AG10803 (cell line): ENCODE data around the gene SH3BP5.

ENCODE experiments used
- DNase-seq: peaks from one replicate; pipeline ENCODE4 v3.0.0; 2010; ENCODE audit warnings: low read depth
- H3K4me3 ChIP-seq: 2 replicates; pipeline ENCODE4 v1.5.1; 2011; ENCODE audit warnings: mild to moderate bottlenecking, low read length, control low read depth
- TF ChIP-seq, protein P1 (sequence below): conservative IDR thresholded peaks from 2 replicates; pipeline ENCODE4 v1.5.1; 2011; ENCODE audit warnings: mild to moderate bottlenecking, low read length, control low read depth, inconsistent platforms

The SH3BP5 gene

GRCh38 chr3:15220661-15221060 is 111.7 kb downstream of the SH3BP5 start:
- DNase-seq: no peak
- H3K4me3 ChIP-seq: no peak overlapping the region
- TF ChIP-seq, protein P1, sequence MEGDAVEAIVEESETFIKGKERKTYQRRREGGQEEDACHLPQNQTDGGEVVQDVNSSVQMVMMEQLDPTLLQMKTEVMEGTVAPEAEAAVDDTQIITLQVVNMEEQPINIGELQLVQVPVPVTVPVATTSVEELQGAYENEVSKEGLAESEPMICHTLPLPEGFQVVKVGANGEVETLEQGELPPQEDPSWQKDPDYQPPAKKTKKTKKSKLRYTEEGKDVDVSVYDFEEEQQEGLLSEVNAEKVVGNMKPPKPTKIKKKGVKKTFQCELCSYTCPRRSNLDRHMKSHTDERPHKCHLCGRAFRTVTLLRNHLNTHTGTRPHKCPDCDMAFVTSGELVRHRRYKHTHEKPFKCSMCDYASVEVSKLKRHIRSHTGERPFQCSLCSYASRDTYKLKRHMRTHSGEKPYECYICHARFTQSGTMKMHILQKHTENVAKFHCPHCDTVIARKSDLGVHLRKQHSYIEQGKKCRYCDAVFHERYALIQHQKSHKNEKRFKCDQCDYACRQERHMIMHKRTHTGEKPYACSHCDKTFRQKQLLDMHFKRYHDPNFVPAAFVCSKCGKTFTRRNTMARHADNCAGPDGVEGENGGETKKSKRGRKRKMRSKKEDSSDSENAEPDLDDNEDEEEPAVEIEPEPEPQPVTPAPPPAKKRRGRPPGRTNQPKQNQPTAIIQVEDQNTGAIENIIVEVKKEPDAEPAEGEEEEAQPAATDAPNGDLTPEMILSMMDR: no peak

- TF ChIP-seq, protein P1: no peak
- DNase-seq: no peak
- H3K4me3 ChIP-seq: no peak overlapping the region
Measured at GRCh38 chr3:15220056-15220455, 112.3 kb downstream of the SH3BP5 start.

DNA sequence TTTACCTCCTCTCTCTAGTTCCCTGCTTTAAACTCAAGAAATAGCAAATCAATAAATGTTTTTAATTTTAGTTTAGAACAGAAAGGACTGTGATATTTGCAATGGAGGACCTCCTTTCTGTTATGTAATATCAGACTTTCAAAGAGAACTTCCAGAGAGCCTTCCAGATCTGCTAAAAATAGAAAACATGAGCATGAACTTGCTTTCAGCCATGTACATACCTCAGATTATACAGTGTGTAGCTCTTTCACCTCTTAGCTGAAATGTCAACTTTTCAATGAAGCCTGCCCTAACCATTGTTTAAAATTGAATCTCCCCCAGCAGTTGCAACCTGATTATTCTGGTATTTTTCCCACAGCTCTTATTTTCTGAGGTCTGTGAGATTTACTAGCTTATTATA is 113.7 kb downstream of the SH3BP5 start:
- TF ChIP-seq, protein P1: no peak
- no peak for DNase-seq
- no peak overlapping the region for H3K4me3 ChIP-seq

DNA sequence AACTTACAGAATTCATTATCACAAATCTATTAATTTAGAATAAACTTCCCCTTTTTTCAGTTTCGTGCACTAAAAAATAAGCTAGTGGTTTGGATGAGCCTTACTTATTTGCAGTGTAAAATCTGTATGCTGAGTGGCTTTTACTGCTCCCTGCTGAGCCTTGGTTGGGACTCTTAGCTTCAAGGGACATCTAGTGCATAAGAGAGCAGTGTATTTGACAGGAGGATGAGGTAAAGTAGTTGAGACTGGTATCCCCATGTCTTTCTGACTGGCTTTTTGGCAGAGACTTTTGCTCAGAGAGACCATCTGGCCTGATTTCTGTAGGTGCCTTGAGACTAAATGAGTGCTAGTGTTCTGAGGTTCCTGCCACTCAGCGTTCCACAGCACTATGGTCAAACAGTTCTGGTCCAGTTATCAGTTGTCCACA is 114.5 kb downstream of the SH3BP5 start:
- DNase-seq: no peak
- no peak overlapping the region for H3K4me3 ChIP-seq
- TF ChIP-seq, protein P1: no peak

GRCh38 chr3:15217011-15217671 is 115.2 kb downstream of the SH3BP5 start:
- no peak for DNase-seq
- TF ChIP-seq, protein P1: no peak
- no peak overlapping the region for H3K4me3 ChIP-seq

DNA sequence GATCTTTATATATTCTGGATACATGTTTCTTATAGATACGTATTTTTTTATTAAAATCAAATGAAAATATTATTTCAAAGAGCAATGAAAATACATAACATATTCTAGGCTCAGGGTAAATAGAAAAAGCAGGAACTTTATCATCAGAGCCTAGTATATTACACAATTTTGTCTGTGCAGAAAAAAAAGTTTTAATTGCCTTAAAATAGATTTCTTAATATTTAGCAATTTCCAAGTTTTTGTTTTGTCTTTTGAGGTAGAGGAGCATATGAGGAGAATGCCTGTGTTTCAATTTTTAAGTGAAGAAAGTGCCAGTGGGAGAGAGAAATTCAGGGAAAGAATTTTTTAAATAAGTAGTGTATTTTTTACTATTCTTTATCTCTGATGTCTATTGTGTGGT is 115.9 kb downstream of the SH3BP5 start:
- no peak for DNase-seq
- H3K4me3 ChIP-seq: no peak overlapping the region
- TF ChIP-seq, protein P1: no peak

DNA sequence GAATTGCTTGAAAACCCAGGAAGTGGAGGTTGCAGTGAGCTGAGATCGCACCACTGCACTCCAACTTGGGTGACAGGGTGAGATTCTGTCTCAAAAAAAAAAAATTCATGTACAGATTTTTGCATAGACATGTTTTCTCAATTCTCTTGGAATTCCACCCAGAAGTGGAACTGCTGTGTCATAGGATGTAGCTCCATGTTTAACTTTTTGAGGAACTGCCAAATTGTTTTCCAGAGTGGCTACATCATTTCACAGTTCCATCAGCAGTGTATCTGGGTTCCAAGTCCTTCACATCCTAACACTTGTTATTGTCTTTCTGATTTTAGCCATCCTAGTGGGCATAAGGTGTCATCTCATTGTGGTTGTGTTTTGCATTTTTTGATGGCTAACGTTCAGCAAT is 116.4 kb downstream of the SH3BP5 start:
- H3K4me3 ChIP-seq: no peak overlapping the region
- TF ChIP-seq, protein P1: no peak
- peak; percentile 54 for DNase-seq
